Calu3 (cell line): ENCODE measurements around the gene IFT57. TPM values are rescaled to one million over a fixed set of nuclear protein-coding genes. Genes with fewer than 3 reads are reported as not detected.

Source experiments
- BruUV-seq: library from RNA; stranded (reverse); fragments of 400-500 nt; replicated peaks from 2 replicates; lab custom pipeline; 2021; lab: Mats Ljungman, UMichigan
- CTCF ChIA-PET: fragments of 300-600 bp; sonication (Branson Sonifier 250); formaldehyde crosslinking; loops from one replicate; lab custom pipeline; 2022; ENCODE audit warnings: antibody characterized with exemption; lab: Charles Lee
- DNase-seq: peaks from one replicate; pipeline ENCODE4 v3.0.0; 2022
- H3K27ac Mint-ChIP-seq: one replicate; pipeline ENCODE4 v1.8.0; 2022; ENCODE audit warnings: mixed read lengths; ENCODE audit not compliant: unreplicated experiment
- H3K27me3 Mint-ChIP-seq: one replicate; pipeline ENCODE4 v1.8.0; 2022; ENCODE audit warnings: mixed read lengths; ENCODE audit not compliant: unreplicated experiment
- H3K36me3 Mint-ChIP-seq: one replicate; pipeline ENCODE4 v1.8.0; 2022; ENCODE audit warnings: mild to moderate bottlenecking, moderate library complexity, mixed read lengths; ENCODE audit not compliant: insufficient read depth, unreplicated experiment
- H3K4me1 Mint-ChIP-seq: one replicate; pipeline ENCODE4 v1.8.0; 2022; ENCODE audit warnings: mild to moderate bottlenecking, low read depth, mixed read lengths; ENCODE audit not compliant: unreplicated experiment
- H3K4me3 Mint-ChIP-seq: one replicate; pipeline ENCODE4 v1.8.0; 2022; ENCODE audit warnings: mild to moderate bottlenecking, low read depth, moderate library complexity, mixed read lengths; ENCODE audit not compliant: unreplicated experiment
- H3K9me3 Mint-ChIP-seq: one replicate; pipeline ENCODE4 v1.8.0; 2022; ENCODE audit warnings: low read depth, mixed read lengths; ENCODE audit not compliant: unreplicated experiment
- intact Hi-C: fragments of 100-400 bp; cut with micrococcal nuclease; formaldehyde crosslinking; loops from one replicate; pipeline ENCODE4 v1.10.0; 2022; ENCODE audit not compliant: unreplicated experiment
- total RNA-seq: library from RNA; stranded (reverse); gene quantifications from 2 replicates; pipeline ENCODE4 v1.2.3, GENCODE V29; 2022
- TF ChIP-seq, protein P1 (sequence below): fragments of 200-600 bp; IDR thresholded peaks from one replicate; pipeline ENCODE4 v1.8.0; 2022; ENCODE audit warnings: antibody characterized with exemption; ENCODE audit not compliant: unreplicated experiment

IFT57 gene
- total RNA-seq, 1 experiment from 2014 or later = 35.4 TPM

DNA sequence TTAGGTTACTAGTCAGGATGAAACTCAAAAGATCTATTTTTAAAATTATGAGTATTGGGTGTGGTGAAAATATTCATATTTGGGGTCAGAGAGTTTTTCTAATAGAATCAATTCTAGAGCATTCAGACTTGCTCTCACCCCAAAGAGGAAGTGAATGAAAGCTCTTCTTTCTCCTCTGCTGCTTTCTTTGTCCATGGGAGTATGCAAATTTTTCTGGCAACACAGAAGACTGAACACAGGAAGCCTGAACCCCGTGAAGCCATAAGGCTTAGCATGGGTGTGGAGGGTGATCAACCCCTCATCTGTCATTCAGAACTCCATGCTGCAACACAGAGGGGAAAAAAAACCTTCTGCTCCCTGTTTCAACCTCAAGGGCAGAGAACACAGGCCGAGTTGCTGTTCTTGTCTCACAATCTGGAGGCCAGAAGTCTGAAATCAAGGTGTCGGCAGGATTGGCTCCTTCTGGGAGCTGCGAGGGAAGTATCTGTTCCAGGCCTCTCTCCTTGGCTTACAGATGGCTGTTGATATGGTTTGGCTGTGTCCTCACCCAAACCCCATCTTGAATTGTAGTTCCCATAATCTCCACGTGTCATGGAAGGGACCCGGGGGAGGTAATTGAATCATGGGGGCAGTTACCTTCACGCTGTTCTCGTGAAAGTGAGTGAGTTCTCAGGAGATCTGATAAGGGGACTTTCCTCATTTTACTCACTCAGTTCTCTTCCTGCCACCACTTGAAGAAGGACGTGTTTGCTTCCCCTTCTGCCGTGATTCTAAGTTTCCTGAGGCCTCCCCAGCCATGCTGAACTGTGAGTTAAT lies 97.7 kb downstream of the IFT57 start:
- TF ChIP-seq, protein P1, sequence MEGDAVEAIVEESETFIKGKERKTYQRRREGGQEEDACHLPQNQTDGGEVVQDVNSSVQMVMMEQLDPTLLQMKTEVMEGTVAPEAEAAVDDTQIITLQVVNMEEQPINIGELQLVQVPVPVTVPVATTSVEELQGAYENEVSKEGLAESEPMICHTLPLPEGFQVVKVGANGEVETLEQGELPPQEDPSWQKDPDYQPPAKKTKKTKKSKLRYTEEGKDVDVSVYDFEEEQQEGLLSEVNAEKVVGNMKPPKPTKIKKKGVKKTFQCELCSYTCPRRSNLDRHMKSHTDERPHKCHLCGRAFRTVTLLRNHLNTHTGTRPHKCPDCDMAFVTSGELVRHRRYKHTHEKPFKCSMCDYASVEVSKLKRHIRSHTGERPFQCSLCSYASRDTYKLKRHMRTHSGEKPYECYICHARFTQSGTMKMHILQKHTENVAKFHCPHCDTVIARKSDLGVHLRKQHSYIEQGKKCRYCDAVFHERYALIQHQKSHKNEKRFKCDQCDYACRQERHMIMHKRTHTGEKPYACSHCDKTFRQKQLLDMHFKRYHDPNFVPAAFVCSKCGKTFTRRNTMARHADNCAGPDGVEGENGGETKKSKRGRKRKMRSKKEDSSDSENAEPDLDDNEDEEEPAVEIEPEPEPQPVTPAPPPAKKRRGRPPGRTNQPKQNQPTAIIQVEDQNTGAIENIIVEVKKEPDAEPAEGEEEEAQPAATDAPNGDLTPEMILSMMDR = no peak
- Mint-ChIP-seq H3K27me3 (no peaks in the 10 kb centered on the region), H3K9me3 (peaks cover 5% of the 10 kb centered on the region), H3K4me1 (peaks cover 28% of the 10 kb centered on the region), H3K27ac (no peak overlapping the region), H3K4me3 (no peak overlapping the region), H3K36me3 (no peaks in the 10 kb centered on the region)
- no peak for DNase-seq
- BruUV-seq = no TSS peak
- intact Hi-C loops = no loop called here
- CTCF ChIA-PET = no interaction called here

DNA sequence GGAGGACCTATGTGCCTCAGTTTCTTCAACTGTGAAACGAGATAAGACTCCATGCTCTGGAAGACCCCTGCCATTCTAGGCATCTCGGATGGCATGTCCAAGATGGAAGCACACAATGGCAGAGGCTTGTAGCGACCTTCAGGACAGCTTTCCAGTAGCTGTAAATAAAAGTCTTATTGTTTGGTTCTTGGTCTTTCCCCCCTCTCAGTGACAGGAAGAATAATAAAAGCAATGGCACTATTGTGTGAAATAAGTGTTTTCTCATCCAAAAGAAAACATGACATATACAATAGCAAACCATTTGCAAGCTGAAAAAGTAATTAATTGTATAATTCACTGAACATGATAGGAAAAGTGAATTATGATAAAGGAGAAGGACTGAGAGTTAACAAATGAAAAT lies 98.9 kb downstream of the IFT57 start:
- Mint-ChIP-seq H3K9me3 (peaks cover 2% of the 10 kb centered on the region), H3K4me1 (peaks cover 24% of the 10 kb centered on the region), H3K27ac (no peak overlapping the region), H3K36me3 (no peaks in the 10 kb centered on the region), H3K4me3 (no peak overlapping the region), H3K27me3 (no peaks in the 10 kb centered on the region)
- intact Hi-C loops = no loop called here
- TF ChIP-seq, protein P1 = no peak
- BruUV-seq = no TSS peak
- no peak for DNase-seq
- CTCF ChIA-PET = no interaction called here

DNA sequence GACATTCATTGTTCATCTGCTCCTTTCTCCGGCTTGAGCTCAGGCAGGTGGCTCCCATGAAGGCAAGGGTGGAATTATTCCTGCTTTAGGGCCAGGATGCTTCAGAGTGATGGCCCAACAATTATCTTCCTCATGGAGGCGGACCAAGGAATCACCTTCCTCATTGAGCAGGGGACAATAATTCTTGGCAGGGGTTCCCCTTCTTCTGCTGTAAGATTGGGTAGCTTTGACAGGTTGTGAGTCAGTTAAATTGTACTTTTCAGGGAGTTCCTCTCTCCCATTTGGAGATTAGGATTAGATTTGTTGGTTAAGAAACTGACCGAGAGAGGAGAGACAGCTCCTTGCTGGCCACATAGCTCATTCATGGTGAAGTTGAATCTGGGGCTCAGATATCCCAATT lies 99.9 kb downstream of the IFT57 start:
- H3K4me3 Mint-ChIP-seq = no peak overlapping the region

DNA sequence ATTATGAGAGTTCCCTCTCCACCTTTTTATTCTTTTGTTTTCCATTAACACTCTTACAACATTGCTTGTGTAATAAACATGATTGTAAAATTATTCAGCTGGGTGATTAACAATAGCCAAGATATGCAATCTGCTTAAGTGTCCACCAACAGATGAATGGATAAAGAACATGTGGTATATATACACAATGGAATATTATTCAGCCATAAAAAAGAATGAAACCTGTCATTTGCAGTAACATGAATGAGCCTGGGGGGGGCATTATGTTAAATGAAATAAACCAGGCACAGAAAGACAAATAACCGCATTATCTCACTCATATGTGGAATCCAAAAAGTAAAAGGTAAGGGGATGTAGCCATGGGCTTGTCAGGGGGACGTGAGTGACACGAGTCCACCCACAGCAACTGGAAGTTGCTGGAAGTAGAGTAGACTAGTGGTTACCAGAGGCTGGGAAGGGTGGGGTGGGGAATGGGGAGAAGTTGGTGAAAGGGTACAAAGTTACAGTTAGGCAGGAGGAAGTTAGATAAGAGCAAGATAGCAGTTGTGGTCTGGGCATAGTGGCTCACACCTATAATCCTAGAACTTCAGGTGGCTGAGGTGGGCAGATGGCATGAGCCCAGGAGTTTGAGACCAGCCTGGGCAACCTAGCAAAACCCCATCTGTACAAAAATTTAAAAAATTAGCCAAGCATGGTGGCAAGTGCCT lies 102.7 kb downstream of the IFT57 start:
- no peak for DNase-seq
- H3K9me3 Mint-ChIP-seq = no peaks in the 10 kb centered on the region
- CTCF ChIA-PET = no interaction called here
- no peak overlapping the region for H3K4me3 Mint-ChIP-seq
- H3K36me3 Mint-ChIP-seq = no peaks in the 10 kb centered on the region
- no peaks in the 10 kb centered on the region for H3K27me3 Mint-ChIP-seq
- H3K4me1 Mint-ChIP-seq = peaks cover 6% of the 10 kb centered on the region
- TF ChIP-seq, protein P1 = no peak
- H3K27ac Mint-ChIP-seq = no peak overlapping the region
- no TSS peak for BruUV-seq
- intact Hi-C loops = no loop called here

More for the DNA sequence above, 99.9 kb downstream of the IFT57 start:
- CTCF ChIA-PET = no interaction called here
- BruUV-seq = no TSS peak
- Mint-ChIP-seq H3K4me1 (peaks cover 14% of the 10 kb centered on the region), H3K36me3 (no peaks in the 10 kb centered on the region), H3K27me3 (no peaks in the 10 kb centered on the region), H3K27ac (no peak overlapping the region), H3K9me3 (no peaks in the 10 kb centered on the region)
- TF ChIP-seq, protein P1 = no peak
- DNase-seq = no peak
- intact Hi-C loops = no loop called here
